HCT116 (cell line): ENCODE data around the gene PTGR3. TPM values are rescaled to one million over a fixed set of nuclear protein-coding genes. Genes with fewer than 3 reads are reported as not detected.

ENCODE experiments used
- ATAC-seq: fragments of 200-7000 bp; cut with Tn5 transposase; 2 replicates; pipeline ENCODE4 v1.9.1; 2020; ENCODE audit warnings: mild to moderate bottlenecking, moderate library complexity
- BruUV-seq: library from RNA; stranded (reverse); fragments of 400-500 nt; replicated peaks from 2 replicates; lab custom pipeline; 2021; lab: Mats Ljungman, UMichigan
- CTCF ChIA-PET: fragments of 300-600 bp; sonication (Branson Sonifier 250); formaldehyde crosslinking; loops from one replicate; lab custom pipeline; 2021; ENCODE audit warnings: antibody characterized with exemption; lab: Charles Lee
- POLR2A ChIA-PET: fragments of 300-600, 350-600 bp; sonication (Branson Sonifier 250); formaldehyde crosslinking; loops from one replicate; lab custom pipeline; 2021; ENCODE audit warnings: antibody characterized with exemption; lab: Charles Lee
- RAD21 ChIA-PET, 2 experiments: fragments of 300-600 bp; sonication (Branson Sonifier 250); formaldehyde crosslinking; loops; one replicate each; lab custom pipeline; 2023; ENCODE audit warnings: low total read pairs in 2 of 2; ENCODE audit not compliant: uncharacterized antibody in 2 of 2, unreplicated experiment in 2 of 2, low non-redundant PET in 1 of 2; lab: Charles Lee
- DNase-seq: peaks from one replicate; pipeline ENCODE4 v3.0.0-alpha.2; 2010; ENCODE audit warnings: low read depth, low spot score
- H2AFZ ChIP-seq: fragments of 200-600 bp; shearing (Covaris generic), sonication (generic); 2 replicates; pipeline ENCODE4 v1.6.1; 2017; ENCODE audit warnings: low read depth, mixed run types, mixed read lengths, antibody characterized with exemption, low read length; ENCODE audit not compliant: poor library complexity, severe bottlenecking
- H3K27ac ChIP-seq: 2 replicates; pipeline ENCODE4 v1.5.1; 2012; ENCODE audit warnings: low read depth, low read length
- H3K27me3 ChIP-seq: fragments of 200-600 bp; sonication (generic); 2 replicates; pipeline ENCODE4 v1.6.1; 2016; ENCODE audit warnings: mixed run types, low read length, mixed read lengths; ENCODE audit not compliant: insufficient read depth
- H3K36me3 ChIP-seq, 2 experiments: fragments of 200-500 bp in 1 of 2; fragments of 200-600 bp in 1 of 2; sonication (Bioruptor generic) in 1 of 2; sonication (generic) in 1 of 2; 2 replicates each; pipeline versions ENCODE4 v1.5.1 to v1.6.1; 2014 to 2016; ENCODE audit warnings: low read length in 2 of 2, inconsistent platforms in 1 of 2, mixed read lengths in 1 of 2, mixed run types in 1 of 2; ENCODE audit not compliant: insufficient read depth in 2 of 2, control insufficient read depth in 1 of 2
- H3K4me1 ChIP-seq, 2 experiments: fragments of 200-600 bp in 1 of 2; sonication (generic) in 1 of 2; 2 replicates each; pipeline versions ENCODE4 v1.5.1 to v1.6.1; 2012 to 2017; ENCODE audit warnings: low read length in 2 of 2, inconsistent platforms in 1 of 2, mild to moderate bottlenecking in 1 of 2, mixed read lengths in 1 of 2, mixed run types in 1 of 2, moderate library complexity in 1 of 2; ENCODE audit not compliant: insufficient read depth in 2 of 2, control insufficient read depth in 1 of 2
- H3K4me2 ChIP-seq: fragments of 200-600 bp; sonication (generic); 2 replicates; pipeline ENCODE4 v1.6.1; 2017; ENCODE audit warnings: mixed run types, low read length, mixed read lengths
- H3K4me3 ChIP-seq, 2 experiments: fragments of 200-600 bp in 1 of 2; sonication (generic) in 1 of 2; replicated peaks in 1 of 2; 2 replicates each; pipeline ENCODE4 v1.5.1; 2011 to 2016; ENCODE audit warnings: low read length in 2 of 2, control low read depth in 1 of 2, low read depth in 1 of 2, mild to moderate bottlenecking in 1 of 2, mixed read lengths in 1 of 2, mixed run types in 1 of 2
- H3K79me2 ChIP-seq: fragments of 200-600 bp; sonication (generic); 2 replicates; pipeline ENCODE4 v1.6.1; 2017; ENCODE audit warnings: mild to moderate bottlenecking, mixed run types, low read length, moderate library complexity, mixed read lengths; ENCODE audit not compliant: insufficient read depth
- H3K9ac ChIP-seq: fragments of 200-600 bp; sonication (generic); 2 replicates; pipeline ENCODE4 v1.6.1; 2016; ENCODE audit warnings: low read length, mixed read lengths
- H3K9me2 ChIP-seq: fragments of 200-600 bp; sonication (generic), shearing (Covaris generic); 2 replicates; pipeline ENCODE4 v1.6.1; 2017; ENCODE audit warnings: mixed run types, mild to moderate bottlenecking, moderate library complexity; ENCODE audit not compliant: insufficient read depth
- H3K9me3 ChIP-seq, 2 experiments: fragments of 200-500 bp in 1 of 2; fragments of 200-600 bp in 1 of 2; sonication (Bioruptor generic) in 1 of 2; sonication (generic) in 1 of 2; 2 replicates each; pipeline ENCODE4 v1.6.1; 2014 to 2017; ENCODE audit warnings: low read length in 2 of 2, mixed read lengths in 2 of 2, inconsistent platforms in 1 of 2, low read depth in 1 of 2, mild to moderate bottlenecking in 1 of 2, mixed run types in 1 of 2, moderate library complexity in 1 of 2; ENCODE audit not compliant: control insufficient read depth in 1 of 2, insufficient read depth in 1 of 2
- H4K20me1 ChIP-seq: fragments of 200-600 bp; sonication (generic), shearing (Covaris generic); 2 replicates; pipeline ENCODE4 v1.6.1; 2017; ENCODE audit warnings: mixed run types, mild to moderate bottlenecking, moderate library complexity; ENCODE audit not compliant: insufficient read depth
- CBX3 ChIP-seq: IDR thresholded peaks from 2 replicates; pipeline ENCODE4 v1.6.1; 2012; ENCODE audit warnings: low read depth
- POLR2A ChIP-seq: IDR thresholded peaks from 2 replicates; pipeline ENCODE4 v1.7.0; 2011; ENCODE audit warnings: borderline replicate concordance; ENCODE audit not compliant: insufficient read depth, insufficient read length; ENCODE audit errors: extremely low read depth
- SIN3A ChIP-seq: IDR thresholded peaks from 2 replicates; pipeline ENCODE4 v1.6.1; 2012; ENCODE audit warnings: low read depth
- SP1 ChIP-seq: IDR thresholded peaks from 2 replicates; pipeline ENCODE4 v1.6.1; 2012; ENCODE audit warnings: low read depth
- TCF7L2 ChIP-seq: IDR thresholded peaks from 2 replicates; pipeline ENCODE4 v1.7.0; 2011; ENCODE audit warnings: borderline replicate concordance, inconsistent platforms; ENCODE audit not compliant: insufficient read depth, insufficient read length; ENCODE audit errors: extremely low read depth
- YY1 ChIP-seq: IDR thresholded peaks from 2 replicates; pipeline ENCODE4 v1.6.1; 2011; ENCODE audit warnings: low read length, low read depth, moderate library complexity, mild to moderate bottlenecking; ENCODE audit not compliant: insufficient replicate concordance; ENCODE audit errors: extremely low read depth
- ZFX ChIP-seq: fragments of 450-650 bp; IDR thresholded peaks from 2 replicates; pipeline ENCODE4 v1.6.1; 2017
- intact Hi-C: fragments of 100-400 bp; cut with micrococcal nuclease; formaldehyde crosslinking; loops from 2 replicates; pipeline ENCODE4 v1.10.0; 2022
- total RNA-seq: library from RNA; stranded (reverse); gene quantifications from one replicate; pipeline ENCODE4 v1.2.1, GENCODE V29; 2021; ENCODE audit not compliant: unreplicated experiment
- TF ChIP-seq, protein P1 (sequence below): IDR thresholded peaks from 2 replicates; pipeline ENCODE4 v1.6.1; 2012
- TF ChIP-seq, protein P2 (sequence below), 3 experiments: fragments of 200-600 bp in 1 of 3; sonication (generic) in 1 of 3; IDR thresholded peaks in 2 of 3; conservative IDR thresholded peaks in 1 of 3; 2 replicates each; pipeline ENCODE4 v1.5.1; 2012 to 2017; ENCODE audit warnings: low read depth in 2 of 3, low read length in 2 of 3, antibody characterized with exemption in 1 of 3, borderline replicate concordance in 1 of 3, control low read depth in 1 of 3, mild to moderate bottlenecking in 1 of 3, mixed read lengths in 1 of 3, mixed run types in 1 of 3, moderate library complexity in 1 of 3; ENCODE audit not compliant: insufficient read depth in 1 of 3
- TF ChIP-seq, protein P3 (sequence below): IDR thresholded peaks from 2 replicates; pipeline ENCODE4 v1.6.1; 2011; ENCODE audit warnings: mild to moderate bottlenecking, low read length, moderate library complexity; ENCODE audit not compliant: insufficient replicate concordance; ENCODE audit errors: extremely low read depth

The PTGR3 gene
- total RNA-seq, 1 experiment from 2014 or later: 25.3 TPM

DNA sequence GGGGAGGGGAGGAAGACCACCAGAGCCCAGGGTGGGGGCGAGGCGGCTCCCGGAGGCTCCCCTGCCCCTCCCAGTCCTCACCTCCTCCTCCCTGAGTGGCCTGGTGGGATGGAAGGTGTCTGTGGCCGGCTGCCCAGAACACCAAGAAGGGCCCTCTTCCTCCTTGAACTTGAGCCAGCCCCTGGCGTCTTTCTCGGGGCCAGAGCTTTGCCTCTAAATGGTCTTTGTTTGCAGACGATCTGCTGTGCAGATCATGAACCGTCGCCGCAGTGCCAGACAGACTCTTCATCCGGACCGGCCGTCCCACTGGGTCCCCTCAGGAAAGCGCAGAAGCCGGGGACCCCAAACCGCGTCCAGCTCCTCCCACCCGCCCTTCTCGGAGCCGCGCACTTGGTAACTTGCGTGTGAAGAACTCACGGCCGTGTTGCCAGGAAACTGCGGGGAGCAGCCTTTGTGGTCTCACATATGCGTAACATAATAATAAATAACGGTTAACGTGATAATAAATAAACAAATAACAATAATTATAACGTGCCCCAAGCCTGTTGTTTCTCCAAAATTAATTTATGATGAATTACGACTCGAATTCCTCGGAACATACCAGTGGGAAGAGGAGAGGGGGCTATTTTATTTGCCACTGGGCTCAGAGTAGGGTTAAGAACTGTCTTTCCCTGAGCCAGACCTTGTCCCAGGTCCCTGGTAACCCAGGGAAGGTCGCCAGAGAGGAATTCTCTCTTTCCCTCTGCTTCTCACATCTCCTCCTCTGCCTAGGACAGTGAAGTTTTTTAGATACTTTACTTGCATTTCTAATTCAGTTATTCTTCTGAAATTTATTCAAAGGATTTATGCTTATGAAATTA is 41.0 kb downstream of the PTGR3 start (continued):
- no peak for TF ChIP-seq SP1

DNA sequence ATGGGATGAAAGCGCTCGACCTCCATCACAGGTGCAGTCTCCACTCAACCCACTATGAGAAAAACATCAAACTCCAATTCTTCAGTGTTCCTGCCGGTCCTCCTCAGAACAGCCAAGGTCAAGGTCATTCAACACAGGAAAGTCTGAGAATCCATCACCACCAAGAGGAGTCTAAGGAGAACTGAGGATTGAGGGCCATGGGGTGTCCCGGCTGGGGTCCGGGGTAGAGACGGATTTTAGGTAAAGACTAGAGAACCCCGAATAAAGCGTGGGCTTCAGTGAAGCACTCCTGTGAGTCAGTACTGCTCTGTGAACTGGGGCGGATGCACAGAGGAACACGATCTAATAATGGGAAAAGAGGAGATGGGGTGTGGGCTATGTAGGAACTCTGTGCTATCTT is 41.8 kb downstream of the PTGR3 start:
- no peaks in the 10 kb centered on the region for H3K27me3 ChIP-seq
- CTCF ChIA-PET: no interaction called here
- intact Hi-C loops: no loop called here

More for the DNA sequence above, 41.8 kb downstream of the PTGR3 start:
- DNase-seq (no peak), ATAC-seq (no peak)
- no peak overlapping the region for H3K27ac ChIP-seq
- H3K9ac ChIP-seq: no peak overlapping the region
- BruUV-seq: no TSS peak
- no peaks in the 10 kb centered on the region for H3K9me2 ChIP-seq
- H3K9me3 ChIP-seq: no peaks in the 10 kb centered on the region
- TF ChIP-seq, protein P1, sequence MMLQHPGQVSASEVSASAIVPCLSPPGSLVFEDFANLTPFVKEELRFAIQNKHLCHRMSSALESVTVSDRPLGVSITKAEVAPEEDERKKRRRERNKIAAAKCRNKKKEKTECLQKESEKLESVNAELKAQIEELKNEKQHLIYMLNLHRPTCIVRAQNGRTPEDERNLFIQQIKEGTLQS: no peak
- TF ChIP-seq, protein P2, sequence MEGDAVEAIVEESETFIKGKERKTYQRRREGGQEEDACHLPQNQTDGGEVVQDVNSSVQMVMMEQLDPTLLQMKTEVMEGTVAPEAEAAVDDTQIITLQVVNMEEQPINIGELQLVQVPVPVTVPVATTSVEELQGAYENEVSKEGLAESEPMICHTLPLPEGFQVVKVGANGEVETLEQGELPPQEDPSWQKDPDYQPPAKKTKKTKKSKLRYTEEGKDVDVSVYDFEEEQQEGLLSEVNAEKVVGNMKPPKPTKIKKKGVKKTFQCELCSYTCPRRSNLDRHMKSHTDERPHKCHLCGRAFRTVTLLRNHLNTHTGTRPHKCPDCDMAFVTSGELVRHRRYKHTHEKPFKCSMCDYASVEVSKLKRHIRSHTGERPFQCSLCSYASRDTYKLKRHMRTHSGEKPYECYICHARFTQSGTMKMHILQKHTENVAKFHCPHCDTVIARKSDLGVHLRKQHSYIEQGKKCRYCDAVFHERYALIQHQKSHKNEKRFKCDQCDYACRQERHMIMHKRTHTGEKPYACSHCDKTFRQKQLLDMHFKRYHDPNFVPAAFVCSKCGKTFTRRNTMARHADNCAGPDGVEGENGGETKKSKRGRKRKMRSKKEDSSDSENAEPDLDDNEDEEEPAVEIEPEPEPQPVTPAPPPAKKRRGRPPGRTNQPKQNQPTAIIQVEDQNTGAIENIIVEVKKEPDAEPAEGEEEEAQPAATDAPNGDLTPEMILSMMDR (IDR thresholded peaks at IDR 0.05 in 2 of 3, conservative IDR thresholded peaks at IDR 0.05 in 1 of 3; ENCODE audit: borderline replicate concordance in 1 of 3, insufficient read depth in 1 of 3, low read depth in 2 of 3, low read length in 2 of 3): no peak
- TF ChIP-seq SIN3A (no peak), ZFX (no peak), YY1 (no peak), CBX3 (no peak), TCF7L2 (no peak), POLR2A (no peak)
- TF ChIP-seq, protein P3, sequence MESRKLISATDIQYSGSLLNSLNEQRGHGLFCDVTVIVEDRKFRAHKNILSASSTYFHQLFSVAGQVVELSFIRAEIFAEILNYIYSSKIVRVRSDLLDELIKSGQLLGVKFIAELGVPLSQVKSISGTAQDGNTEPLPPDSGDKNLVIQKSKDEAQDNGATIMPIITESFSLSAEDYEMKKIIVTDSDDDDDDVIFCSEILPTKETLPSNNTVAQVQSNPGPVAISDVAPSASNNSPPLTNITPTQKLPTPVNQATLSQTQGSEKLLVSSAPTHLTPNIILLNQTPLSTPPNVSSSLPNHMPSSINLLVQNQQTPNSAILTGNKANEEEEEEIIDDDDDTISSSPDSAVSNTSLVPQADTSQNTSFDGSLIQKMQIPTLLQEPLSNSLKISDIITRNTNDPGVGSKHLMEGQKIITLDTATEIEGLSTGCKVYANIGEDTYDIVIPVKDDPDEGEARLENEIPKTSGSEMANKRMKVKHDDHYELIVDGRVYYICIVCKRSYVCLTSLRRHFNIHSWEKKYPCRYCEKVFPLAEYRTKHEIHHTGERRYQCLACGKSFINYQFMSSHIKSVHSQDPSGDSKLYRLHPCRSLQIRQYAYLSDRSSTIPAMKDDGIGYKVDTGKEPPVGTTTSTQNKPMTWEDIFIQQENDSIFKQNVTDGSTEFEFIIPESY: no peak
- H3K4me2 ChIP-seq: no peak overlapping the region
- H2AFZ ChIP-seq: no peak overlapping the region
- peaks cover 0 to 5% of the 10 kb centered on the region in 2 experiments; a peak in 1 of 4 replicates for H3K4me1 ChIP-seq
- RAD21 ChIA-PET: no interaction called here
- no peaks in the 10 kb centered on the region for H3K79me2 ChIP-seq
- H4K20me1 ChIP-seq: no peaks in the 10 kb centered on the region
- H3K4me3 ChIP-seq: no peak overlapping the region
- POLR2A ChIA-PET: no interaction called here
- H3K36me3 ChIP-seq: no peaks in the 10 kb centered on the region
